Skin epidermis (tissue), 12 donors: ENCODE results near the gene PPDPF.

Experiments used
- H3K27ac ChIP-seq, 21 experiments: fragments of 200-600 bp; sonication (generic) in 11 of 21; one replicate each; pipeline ENCODE4 v1.5.0; 2020; ENCODE audit warnings: mild to moderate bottlenecking in 3 of 21, inconsistent platforms in 2 of 21, moderate library complexity in 2 of 21
- H3K4me3 ChIP-seq, 7 experiments: fragments of 200-600 bp; sonication (generic) in 2 of 7; one replicate each; pipeline ENCODE4 v1.5.0; 2020; ENCODE audit warnings: inconsistent platforms in 2 of 7, mild to moderate bottlenecking in 2 of 7, moderate library complexity in 1 of 7

The PPDPF gene

GRCh38 chr20:63486300-63486855 lies 34.2 kb upstream of the PPDPF start:
- Histone ChIP-seq H3K4me3 (no peak overlapping the region), H3K27ac (no peak overlapping the region)

DNA sequence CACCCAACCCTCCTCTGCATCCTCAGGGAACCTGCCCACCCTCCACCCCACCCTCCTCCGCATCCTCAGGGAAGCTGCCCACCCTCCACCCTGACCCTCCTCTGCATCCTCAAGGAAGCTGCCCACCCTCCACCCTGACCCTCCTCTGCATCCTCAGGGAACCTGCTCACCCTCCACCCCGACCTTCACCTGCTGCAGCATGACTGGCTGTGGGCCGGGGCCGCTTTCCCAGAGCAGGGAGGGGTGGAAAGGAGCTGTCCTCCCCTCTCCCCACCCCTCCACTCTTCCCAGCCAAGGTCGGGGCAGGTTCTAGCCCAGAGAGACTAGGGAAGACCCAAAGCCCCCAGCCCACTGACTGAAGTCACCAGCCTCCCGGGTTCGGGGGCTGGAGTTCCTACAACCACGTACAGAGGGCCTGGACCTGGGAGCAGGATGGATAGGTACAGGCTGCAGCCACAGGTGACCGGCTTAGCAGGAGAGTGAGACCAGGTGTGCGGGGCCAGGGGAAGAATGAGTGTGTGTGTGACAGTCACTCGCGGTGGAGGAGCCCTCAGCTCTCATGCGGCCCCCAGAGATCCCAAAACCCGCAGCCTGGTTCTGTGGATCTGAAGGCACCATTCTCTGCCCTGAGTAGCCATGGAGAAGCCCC lies 33.3 kb upstream of the PPDPF start:
- Histone ChIP-seq H3K4me3 (no peak overlapping the region), H3K27ac (no peak overlapping the region)

DNA sequence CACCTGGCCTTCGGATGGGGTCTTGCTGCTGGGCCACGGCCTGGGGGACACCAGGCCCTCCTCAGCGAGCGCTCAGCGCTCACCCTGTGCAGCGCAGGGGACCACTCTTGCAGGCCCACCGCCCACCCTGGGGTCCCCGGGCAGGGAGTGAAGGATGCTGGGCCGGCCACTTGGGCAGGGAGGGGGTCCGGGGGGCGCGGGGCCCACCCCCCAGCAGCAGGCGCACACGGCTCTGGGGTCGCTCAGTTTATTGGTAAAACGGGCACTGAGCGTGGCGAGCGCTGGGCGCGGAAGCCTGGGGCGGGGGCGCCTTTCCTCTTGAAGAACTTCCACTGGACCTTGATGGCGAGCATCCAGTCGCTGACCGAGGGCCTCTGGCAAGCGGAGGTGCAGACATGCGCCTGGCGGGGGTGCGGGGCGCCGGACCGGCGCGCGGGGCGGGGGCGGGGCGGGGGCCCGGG lies 32.8 kb upstream of the PPDPF start:
- H3K4me3 ChIP-seq, result no peak overlapping the region
- no peak overlapping the region for H3K27ac ChIP-seq

DNA sequence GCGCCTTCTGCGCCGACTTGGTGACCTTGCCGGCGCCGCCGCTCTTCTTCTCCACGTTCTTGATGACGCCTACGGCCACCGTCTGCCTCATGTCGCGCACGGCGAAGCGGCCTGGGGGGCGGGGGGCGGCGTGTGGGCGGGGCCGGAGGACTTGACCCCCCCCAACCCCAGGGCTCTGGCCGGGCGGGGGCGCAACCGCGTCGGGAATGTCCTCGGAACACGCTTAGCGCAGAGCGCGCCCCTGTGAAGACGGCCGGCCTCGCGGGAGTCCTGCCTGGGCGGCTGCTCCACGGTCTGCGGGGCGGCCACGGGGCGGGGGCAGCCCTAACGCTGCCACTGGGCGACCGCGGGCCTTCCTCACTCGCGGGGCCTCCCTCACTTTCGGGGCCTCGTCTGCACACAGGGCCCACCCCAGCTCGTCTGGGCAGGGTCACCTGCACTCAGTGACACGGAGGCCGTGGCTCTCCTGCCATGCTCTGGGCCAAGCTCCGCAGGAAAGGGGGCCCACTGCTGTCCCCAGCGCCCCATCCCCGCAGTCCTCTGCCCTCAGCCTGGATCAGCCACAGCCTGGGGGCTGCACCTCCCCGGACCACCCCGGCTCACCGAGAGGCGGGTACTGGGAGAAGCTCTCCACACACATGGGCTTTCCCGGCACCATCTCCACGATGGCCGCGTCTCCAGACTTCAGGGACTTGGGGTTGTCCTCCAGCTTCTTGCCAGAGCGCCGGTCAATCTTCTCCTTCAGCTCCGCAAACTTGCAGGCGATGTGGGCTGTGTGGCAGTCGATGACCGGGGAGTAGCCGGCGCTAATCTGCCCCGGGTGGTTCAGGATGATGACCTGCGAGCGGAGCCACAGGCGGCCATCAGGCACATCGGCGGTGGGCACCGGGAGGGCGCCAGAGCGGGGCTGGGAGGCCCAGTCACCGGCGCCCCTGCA lies 32.0 kb upstream of the PPDPF start:
- no peak overlapping the region for H3K4me3 ChIP-seq

DNA sequence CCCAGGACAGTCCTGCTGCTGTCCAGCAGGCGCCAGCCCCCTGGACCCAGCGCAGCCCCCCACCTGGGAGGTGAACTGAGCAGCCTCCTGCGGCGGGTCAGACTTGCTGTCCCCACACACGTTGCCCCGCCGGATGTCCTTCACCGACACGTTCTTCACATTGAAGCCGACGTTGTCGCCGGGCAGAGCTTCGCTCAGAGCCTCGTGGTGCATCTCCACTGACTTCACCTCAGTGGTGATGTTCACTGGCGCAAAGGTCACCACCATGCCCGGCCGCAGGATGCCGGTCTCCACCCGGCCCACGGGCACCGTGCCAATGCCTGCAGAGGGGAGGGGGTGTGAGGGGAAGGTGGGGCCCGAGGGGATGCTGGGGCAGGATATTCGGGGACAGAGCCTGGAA lies 30.1 kb upstream of the PPDPF start:
- H3K4me3 ChIP-seq, result no peak overlapping the region
- H3K27ac ChIP-seq, result no peak overlapping the region

More for the DNA sequence above, 32.0 kb upstream of the PPDPF start:
- H3K27ac ChIP-seq, result no peak overlapping the region

DNA sequence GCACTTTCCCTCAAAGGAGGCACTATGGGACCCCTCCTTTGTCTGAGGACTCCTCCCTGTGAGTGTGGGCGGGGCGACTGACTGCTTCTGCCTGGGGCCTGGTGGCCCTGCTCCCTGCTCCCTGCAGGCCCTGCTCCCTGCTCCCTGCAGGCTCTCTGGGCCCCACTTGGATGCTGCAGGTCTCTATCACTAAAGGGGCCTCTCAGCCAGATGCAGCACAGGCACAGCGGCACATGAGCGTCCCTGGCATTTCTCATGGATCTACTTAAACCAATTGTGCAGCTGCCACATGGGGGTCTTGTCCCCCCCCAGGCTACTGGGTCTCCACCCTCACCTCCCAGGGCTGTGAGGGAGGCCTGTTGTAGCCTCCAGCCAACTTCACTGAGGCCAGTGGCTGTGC lies 29.5 kb upstream of the PPDPF start:
- Histone ChIP-seq H3K27ac (no peak overlapping the region), H3K4me3 (no peak overlapping the region)

- Histone ChIP-seq H3K27ac (no peak overlapping the region), H3K4me3 (no peak overlapping the region)
These were observed 28.8 kb upstream of the PPDPF start for GRCh38 chr20:63491635-63492230.

DNA sequence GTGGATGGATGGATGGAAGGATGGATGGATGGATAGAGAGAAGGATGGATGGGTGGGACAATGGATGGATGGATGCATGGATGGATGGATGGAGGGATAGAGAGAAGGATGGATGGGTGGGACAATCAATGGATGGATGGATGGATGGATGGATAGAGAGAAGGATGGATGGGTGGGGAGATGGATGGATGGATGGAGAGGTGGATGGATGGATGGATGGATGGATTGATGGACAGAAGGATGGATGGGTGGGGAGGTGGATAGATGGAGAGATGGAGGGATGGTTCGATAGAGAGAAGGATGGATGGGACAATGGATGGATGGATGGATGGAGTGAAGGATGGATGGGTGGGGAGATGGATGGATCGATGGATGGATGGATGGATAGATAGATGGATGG lies 28.0 kb upstream of the PPDPF start:
- Histone ChIP-seq H3K27ac (no peak overlapping the region), H3K4me3 (no peak overlapping the region)

GRCh38 chr20:63492982-63493381 lies 27.6 kb upstream of the PPDPF start:
- H3K4me3 ChIP-seq, result no peak overlapping the region
- no peak overlapping the region for H3K27ac ChIP-seq

- Histone ChIP-seq H3K4me3 (no peak overlapping the region), H3K27ac (no peak overlapping the region)
These were observed 27.0 kb upstream of the PPDPF start for GRCh38 chr20:63493563-63494020.

DNA sequence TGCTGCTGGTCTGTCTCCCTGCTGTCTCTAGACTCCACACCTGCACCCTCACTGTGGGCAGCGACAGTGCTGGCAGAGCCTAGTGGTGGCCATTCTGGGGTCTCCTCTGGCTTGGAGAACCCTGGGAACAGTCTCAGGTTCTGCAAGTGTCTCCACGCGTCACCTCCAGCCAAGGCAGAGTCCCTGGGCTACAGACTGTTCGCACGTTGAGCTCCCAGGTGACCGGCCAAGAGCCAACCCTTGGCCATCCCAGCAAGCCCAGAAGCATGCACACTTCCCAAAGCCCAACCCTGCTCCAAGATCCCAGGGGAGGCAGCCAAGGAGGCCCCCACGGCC lies 26.5 kb upstream of the PPDPF start:
- H3K27ac ChIP-seq, result no peak overlapping the region

DNA sequence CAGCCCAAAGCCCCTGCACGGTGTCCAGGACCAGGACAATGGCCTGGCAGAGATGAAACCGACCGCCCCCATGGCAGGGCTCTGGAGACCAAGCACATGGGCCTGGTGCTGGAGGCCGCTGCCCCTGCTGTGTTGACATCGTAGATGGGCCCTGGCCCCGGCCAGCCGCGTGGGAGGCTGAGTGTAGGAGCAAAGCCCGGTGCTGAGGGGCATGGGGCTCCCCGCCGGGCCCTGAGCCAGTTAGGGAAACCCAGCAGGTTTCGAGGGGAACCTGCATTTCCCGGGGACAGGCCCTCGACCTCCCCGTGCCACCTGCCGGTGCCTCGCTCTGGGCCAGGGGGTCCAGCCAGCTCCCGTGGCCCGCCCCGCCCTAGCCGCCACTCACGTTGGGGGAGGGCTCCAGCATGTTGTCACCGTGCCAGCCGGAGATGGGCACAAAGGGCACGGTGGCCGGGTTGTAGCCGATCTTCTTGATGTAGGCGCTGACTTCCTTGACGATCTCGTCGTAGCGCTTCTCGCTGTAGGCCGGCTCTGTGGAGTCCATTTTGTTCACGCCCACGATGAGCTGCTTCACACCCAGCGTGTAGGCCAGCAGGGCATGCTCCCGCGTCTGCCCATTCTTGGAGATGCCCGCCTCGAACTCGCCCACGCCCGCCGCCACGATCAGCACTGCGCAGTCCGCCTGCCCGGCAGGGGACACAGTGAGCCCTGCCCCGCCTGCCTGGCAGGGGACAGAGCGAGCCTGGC lies 26.0 kb upstream of the PPDPF start:
- no peak overlapping the region for H3K27ac ChIP-seq
- H3K4me3 ChIP-seq, result no peak overlapping the region

More for the DNA sequence above, 26.5 kb upstream of the PPDPF start:
- H3K4me3 ChIP-seq, result no peak overlapping the region

DNA sequence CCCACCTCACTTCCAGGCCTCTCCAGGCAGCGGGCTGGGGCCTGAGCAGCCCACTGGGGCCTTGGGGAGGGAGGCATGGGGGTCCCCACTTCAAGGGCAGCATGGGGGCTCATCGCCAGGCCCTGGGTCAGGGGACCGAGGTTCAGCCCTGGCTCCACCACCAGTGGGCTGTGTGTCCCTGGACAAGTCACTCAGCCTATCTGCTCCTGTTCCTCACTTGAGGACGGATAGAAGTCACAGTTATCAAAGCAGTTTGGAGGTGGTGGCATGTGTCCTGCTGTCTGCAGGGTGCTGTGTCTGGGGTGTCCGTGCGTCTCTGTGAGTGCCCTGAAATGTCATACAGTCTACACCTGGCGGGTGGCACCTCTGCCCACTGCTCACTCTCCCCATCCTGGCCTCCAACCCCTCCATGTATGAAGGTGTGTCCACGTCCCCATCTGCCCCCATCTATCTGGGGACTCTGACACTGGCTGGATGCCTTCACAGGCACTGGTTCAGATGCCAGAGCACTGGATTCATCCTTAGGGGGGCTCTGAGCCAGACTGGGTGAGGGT lies 25.3 kb upstream of the PPDPF start:
- no peak overlapping the region for H3K27ac ChIP-seq

DNA sequence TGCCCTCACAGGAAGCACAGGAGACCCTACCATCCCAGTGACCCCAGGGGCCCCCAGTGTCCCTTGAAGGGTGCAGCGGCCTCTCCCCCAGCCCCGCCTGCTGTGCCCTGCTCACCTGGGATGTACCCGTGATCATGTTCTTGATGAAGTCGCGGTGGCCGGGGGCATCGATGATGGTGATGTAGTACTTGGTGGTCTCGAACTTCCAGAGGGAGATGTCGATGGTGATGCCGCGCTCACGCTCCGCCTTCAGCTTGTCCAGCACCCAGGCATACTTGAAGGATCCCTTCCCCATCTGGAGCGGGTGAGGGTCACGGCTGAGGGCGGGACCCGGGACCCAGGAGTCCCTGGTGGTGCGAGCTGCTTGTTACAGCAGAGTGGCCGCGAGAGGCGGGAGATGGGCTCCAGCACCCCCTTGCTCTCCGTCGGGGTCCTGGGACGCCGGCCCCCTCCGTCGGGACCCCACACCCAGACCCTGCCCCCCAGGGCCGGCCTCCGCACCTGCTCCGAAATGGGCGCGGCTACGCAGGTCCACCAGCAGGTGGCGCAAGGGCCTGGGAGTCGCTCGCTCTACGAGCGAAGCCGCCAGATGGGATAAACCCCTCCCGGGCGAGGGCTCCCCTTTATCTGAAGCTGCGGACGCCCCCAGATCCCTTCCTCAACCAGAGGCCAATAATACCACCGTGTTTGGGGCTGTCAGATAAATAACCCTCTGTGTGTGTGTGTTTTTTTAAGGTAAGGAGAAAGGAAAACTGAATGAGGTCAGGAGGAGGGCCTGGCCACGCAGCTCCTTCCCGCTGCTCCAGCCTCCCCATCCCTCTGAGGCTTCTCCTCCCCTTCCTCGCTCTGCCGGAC lies 24.6 kb upstream of the PPDPF start:
- Histone ChIP-seq H3K4me3 (peak overlapping the region in 3 of 7 experiments; percentile 1 to 25 (median 3)), H3K27ac (no peak overlapping the region)

More for the DNA sequence above, 25.3 kb upstream of the PPDPF start:
- H3K4me3 ChIP-seq, result no peak overlapping the region

DNA sequence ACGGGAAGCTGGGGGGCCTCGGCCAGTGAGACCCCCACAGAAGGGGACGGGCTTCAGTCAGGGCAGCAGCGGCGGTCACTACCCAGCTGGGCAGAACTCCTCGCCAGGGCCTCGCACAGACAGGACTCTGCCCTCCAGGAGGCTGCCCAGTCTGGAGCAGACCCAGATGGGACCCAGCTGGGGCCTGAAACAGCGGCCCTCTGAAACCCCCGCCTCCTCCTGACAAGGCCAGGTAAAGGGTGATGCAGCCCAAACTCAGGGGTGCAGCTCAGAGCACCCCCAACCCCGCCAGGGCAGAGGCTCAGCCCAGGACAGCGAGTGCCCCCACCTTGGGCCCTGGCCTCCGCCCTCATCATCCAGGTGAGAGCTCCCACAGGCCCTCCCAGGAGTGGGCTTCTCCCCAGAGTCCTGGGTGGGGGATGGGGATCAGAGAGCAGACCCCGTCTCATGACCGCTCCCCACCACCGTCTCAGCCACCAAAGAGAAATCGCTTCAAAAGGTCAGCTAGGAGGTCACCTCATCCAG lies 23.9 kb upstream of the PPDPF start:
- Histone ChIP-seq H3K4me3 (peak overlapping the region in 3 of 7 experiments; percentile 1 to 25 (median 3)), H3K27ac (no peak overlapping the region)

DNA sequence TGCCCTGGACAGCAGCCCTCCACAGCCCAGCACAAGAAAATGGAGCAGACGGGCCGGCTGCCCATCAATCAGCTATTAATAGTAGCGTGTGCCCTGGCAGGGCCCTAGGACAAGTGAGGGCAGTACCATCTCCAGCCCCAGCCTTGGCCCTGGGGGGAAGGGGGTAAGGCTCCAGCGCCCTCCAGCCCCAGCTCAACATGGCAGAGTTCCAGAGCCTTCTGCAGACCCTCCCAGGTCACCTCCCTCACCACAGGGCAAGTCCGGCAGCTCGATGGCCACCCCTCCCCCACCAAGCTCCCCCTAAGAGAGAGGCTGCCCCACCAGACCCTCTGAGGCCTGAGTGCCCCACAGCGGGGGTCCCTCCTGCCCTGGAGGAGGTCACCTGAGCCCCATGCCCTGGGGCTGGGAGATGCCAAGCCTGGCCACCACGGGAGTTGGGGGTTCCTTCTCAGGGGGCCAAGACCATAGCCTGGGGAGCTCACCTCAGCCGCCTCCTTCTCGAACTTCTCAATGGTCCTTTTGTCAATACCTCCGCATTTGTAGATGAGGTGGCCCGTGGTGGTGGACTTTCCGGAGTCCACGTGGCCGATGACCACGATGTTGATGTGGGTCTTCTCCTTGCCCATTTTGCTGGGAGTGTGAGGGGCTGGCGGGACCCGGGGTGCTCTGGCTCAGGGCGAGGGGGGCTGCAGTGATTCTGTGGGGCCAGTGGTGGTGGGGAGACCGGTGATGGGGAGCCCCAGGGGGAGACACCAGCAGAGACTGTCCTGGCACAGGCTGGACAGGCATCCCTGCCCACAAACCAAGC lies 23.2 kb upstream of the PPDPF start:
- Histone ChIP-seq H3K4me3 (no peak overlapping the region), H3K27ac (no peak overlapping the region)
